ENCODE results near the gene TMEM131L.

The TMEM131L gene

DNA sequence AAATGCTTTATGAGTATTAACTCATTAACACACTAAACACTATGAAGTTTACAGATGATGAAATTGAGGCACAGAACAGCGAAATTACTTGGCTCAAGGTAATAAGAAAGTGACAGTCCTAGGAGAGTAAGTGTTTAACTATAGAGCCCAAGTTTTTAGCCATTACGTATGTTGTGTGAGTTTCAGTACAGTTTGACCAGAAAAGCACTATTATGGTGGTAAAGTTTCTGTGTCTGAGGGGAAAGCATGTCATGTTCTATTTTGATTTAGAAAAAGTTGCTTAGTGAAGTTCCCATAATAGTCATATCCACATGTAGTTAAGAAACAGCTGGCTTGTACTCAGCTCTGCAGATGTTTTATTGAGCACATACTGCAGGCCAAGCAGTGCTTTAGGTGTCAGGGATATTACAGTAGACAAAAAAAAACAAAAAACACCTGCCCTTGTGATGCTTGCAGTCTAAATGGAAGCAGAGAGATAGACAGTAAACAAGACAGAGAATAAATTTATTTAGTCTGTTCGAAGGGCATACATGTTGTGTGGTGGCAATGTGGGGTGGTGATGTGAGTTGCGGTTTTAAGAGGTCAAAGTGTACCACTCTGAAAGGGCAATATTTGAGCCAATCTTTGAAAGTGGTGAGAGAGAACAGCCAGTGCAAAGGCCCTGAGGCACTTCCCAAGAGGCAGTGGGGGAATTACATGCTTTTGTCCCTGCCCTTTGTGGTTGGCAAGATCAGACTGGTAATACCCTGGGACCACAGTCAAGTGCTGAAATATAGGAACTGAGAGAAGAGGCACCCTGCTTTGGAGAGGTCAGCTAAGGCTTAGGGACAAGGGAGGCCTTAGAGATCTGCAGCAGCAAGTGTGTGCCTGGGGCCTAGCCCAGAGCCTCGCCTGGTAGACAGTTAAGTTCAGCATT lies 6.2 kb downstream of the TMEM131L start:
- DNase-seq (ENCODE audit: low read depth in 3 of 3, low spot score in 1 of 3) = no peak

- DNase-seq (ENCODE audit: low read depth in 3 of 3, low spot score in 1 of 3) = no peak
Measured at GRCh38 chr4:153474251-153474650, 8.1 kb downstream of the TMEM131L start.

DNA sequence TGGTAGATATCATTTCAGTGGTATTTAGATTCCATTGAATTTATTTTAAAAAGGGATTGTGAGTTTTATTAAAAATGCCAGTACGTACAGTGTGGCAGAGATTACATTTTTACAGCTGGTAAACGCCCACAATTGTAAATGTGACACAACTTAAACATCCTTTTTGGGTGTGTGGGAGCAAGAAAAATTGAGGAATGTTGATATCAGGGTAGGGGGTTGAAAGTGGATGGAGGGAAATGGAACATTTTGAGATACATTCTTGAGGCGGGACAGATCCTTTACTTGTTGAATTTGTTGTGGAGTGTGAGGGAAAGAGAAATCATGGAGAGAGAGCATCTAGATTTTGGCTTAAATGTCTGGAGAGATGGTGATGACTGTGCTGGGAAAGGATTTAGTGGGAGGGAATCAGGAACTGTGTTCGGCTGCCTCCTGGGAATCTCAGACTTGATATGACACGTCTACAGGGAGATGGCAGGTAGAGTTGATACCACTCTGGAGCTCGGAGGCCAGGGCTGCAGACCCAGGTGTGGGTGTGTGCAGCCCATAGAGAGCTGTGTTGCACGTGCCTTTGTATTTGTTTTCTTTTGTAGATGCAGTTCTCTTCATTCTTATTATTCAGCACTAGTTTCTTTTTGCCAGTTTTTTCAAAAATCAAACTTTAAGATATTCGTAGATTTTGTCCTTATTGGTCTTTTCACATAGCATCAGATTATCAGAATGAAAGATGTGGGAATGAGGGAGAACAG lies 10.8 kb downstream of the TMEM131L start:
- no peak for DNase-seq (ENCODE audit: low read depth in 3 of 3, low spot score in 1 of 3)

DNA sequence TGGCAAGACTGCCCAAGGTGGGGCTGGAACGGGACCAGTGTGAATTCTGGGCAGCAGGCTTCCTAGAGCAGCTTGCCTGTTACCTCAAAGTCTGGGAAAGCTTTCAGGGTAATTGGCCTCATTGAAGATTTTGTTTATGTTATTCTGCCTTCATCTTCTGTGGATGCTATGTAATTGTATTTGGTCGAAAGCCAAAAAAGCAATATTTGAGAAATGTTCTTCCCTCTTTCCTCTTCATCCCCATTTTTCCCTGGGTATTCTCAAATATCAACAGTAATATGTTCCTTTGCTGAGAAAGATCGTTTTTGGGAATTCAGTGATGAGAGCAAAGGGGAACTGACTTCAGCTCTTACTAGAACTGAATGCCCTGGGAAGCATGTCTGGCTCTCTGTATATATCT lies 12.9 kb downstream of the TMEM131L start:
- no peak for DNase-seq (ENCODE audit: low read depth in 3 of 3, low spot score in 1 of 3)

- no peak for DNase-seq (ENCODE audit: low read depth in 3 of 3, low spot score in 1 of 3)
Measured at GRCh38 chr4:153480704-153481103, 14.5 kb downstream of the TMEM131L start.

GRCh38 chr4:153481478-153481877 lies 15.3 kb downstream of the TMEM131L start:
- no peak for DNase-seq (ENCODE audit: low read depth in 3 of 3, low spot score in 1 of 3)

DNA sequence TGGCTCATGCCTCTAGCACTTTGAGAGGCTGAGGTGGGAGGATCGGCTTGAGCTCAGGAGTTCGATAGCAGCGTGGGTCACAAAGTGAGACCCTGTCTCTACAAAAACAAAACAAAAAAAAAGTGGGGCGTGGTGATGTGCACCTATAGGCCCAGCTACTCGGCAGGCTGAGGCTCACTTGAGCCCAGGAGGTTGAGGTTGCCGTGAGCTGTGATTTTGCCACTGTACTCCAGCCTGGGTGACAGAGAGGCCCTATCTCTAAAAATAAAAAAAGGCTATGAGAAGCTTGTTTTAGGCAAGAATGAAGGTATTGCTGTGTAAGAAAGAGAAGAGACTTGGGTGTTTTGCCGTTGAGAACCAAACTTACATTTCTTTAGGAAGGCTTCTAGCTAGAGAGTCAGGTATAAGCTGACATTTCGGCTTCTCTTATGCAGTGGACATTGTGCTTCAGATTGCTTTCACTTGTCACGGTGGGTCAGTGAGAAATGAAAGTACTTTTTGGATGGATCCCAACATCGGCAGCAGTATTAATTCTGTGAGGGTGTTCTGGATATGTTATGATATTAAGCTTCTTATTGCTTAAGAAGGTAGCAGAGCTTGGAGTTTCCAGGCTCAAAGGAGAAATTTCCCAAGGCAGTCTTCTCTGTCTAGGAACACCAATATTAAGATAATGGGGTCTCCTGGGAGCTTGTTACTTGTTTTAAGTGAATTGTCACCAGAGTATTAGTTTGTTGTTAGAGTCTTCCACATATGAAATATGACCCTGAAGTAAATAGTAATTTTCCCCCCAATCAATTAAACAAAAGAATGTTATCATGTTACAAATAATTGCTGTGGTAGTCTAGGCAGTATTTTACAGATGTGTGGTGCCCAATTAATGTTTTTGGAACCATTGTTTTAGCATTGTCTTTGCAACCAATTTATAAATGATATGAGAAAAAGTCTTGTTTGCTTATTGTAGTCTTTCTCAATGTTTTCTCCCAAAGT lies 17.6 kb downstream of the TMEM131L start:
- no peak for DNase-seq (ENCODE audit: low read depth in 3 of 3, low spot score in 1 of 3)

- DNase-seq (ENCODE audit: low read depth in 3 of 3, low spot score in 1 of 3) = no peak
Measured at GRCh38 chr4:153485359-153485758, 19.2 kb downstream of the TMEM131L start.

DNA sequence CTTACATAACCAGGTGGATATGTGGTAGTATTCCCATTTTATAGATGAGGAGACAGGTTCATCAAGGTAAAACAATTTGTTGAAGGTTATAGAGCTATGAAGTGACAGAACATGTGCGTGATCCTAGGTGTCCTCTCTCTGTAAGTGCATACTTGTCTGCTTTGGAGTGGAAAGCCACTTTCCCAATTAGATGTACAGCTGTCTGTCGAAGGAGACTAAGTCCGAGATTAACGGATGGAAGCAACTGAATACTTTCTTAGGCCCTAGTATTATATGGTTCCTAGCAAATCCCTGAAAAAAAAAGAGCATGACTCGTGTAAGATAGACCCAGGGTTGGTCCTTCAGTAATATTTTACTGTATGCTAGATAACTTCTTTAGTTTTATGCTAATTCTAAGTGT lies 19.7 kb downstream of the TMEM131L start:
- no peak for DNase-seq (ENCODE audit: low read depth in 3 of 3, low spot score in 1 of 3)

DNA sequence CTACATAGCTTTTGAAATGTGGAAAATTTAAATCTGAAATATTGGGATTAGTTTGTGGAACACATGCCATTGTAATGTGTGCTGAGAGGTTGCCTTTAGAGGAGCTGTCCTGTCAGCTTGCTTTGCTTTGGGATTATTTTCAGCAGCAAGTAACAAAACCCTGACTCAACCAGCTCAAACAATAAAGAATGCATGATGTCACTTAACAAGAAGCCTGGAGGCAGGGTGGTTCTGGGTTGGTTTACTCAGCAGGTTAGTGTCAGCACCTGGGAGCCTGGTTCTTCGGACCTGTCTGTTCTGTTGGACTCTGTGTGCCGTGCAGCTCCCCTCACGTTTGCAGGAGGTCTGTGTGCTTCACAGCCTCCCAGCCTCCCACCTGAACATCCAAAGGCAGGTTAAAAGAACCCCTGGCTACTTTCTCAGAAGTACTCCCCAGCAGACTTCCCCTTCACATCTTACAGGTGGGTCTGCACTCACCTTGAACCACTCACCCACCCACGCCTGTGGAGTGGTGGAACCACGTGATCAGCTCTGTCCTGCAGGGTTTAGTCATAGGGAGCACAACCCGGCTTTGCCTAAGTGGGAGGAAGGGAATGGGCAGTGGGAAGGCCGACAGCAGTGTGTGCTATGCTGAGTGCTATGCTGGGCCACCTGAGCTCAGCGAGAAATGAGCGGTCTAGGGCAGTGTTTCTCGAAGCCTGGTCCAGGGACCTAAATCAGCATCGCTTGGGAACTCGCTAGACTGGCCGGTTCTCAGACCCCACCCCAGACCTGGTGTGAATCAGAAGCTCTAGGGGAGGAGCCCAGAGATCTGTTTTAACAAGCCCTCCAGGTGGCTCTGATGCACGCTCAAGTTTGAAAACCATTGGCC lies 20.4 kb downstream of the TMEM131L start:
- DNase-seq (ENCODE audit: low read depth in 3 of 3, low spot score in 1 of 3) = no peak

DNA sequence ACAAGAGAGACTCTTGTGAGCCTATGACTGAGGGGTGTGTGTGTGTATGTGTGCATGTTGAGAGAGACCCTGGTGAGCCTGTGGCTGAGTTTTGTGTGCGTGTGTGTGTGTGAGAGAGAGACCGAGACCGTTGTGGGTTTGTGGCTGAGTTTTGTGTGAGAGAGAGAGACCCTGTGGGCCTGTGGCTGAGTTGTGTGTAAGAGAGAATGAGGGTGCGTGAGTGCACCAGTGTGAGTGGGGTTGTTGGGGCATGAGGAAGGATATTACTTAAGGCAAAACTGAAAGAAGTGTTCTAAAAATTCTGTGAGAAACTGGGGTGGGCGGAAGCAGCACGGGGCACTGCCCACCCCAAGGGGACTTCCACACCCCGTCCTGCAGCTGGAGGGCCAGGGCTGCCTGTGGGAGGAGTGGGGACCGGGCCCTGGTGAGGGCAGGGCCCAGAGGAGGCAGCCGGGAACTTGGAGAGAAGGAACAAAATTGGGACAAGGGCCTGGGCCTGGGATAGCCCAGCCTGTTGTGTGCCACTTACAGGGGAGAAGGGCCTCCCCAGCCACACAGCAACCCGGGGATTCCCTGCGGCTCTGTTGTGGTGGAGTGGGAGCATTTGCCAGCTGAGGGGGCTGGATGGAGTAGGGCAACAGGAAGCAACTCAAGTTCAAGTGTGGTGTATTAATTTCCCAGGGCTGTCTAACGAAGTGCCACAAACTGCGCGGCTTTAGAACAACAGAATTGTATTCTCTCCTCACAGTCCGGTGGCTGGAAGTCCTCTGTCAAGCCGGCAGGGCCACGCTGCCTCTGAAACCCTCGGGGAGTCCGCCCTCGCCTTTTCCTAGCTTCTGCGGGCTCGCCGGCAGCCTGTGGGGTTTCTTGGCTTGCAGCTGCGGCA lies 22.1 kb downstream of the TMEM131L start:
- DNase-seq (ENCODE audit: low read depth in 3 of 3, low spot score in 1 of 3) = peak; percentile 47 to 63 (median 59)

DNA sequence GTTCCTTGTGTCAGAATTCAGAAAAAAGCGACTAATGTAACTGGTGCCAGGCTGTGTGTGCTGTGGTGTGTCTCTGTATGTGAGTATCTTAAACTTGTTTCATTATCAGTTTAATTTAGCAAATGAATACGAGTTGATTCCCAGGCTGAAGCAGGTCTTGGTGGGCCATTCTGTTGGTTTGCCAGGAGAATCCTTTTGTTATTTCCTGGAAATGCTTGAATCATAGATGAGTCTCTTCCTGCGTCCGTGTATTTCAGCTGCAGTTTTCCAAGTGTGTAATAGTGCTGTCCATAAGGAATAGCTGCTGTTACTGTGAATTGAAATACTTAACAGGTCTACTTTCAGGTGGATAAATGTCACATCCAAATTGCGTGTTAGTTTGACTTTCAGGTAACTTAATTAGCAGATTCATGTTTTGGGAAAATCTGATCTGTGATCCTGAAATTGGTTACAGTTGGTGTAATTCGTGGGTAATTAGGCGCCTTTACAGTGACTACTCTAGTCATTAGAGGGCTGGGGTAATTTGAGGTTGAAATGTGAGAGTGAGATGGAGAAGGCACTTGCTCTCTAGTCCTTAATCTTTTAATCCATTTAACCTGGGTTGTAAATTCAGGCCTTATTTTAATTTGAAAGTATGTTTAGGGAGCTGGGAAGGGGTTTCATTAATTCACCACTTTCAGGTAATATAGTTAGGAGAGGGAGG lies 23.8 kb downstream of the TMEM131L start:
- DNase-seq (ENCODE audit: low read depth in 3 of 3, low spot score in 1 of 3) = no peak

GRCh38 chr4:153490985-153491483 lies 24.9 kb downstream of the TMEM131L start:
- no peak for DNase-seq (ENCODE audit: low read depth in 3 of 3, low spot score in 1 of 3)

- DNase-seq (ENCODE audit: low read depth in 3 of 3, low spot score in 1 of 3) = no peak
Measured at GRCh38 chr4:153494562-153494961, 28.4 kb downstream of the TMEM131L start.

GRCh38 chr4:153495480-153496193 lies 29.5 kb downstream of the TMEM131L start:
- no peak for DNase-seq (ENCODE audit: low read depth in 3 of 3, low spot score in 1 of 3)

DNA sequence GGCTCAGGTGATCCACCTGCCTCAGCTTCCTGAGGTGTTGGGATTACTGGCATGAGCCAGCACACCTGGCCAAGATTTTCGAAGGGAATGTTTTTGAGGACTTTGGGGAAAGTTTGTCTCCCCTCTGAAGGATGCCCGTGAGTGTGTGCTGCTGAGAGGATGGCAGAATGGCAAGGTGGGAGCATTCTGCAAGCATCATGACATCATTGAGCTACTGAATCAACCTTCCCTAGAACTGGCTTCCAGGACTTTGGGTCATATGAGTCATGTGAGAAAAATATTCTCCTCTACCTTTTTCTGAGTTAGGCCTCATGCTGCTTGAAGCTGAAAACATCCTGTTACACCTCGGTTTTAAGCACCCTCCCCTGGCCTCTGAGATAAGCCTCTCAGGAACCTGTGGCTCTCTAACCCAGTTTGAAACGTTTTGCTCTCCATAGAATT lies 31.0 kb downstream of the TMEM131L start:
- DNase-seq (ENCODE audit: low read depth in 3 of 3, low spot score in 1 of 3) = peak in 1 of 3 donors; percentile 21

Measured in stimulated activated CD4-positive, alpha-beta T cell treated with anti-CD3 and anti-CD28 coated beads, TNF-alpha, amount 100 ng/mL, for 1 hour (primary cell).